Gastrocnemius medialis (tissue), 4 donors: ENCODE data around the gene CTXN3. TPM values are rescaled to one million over a fixed set of nuclear protein-coding genes. Genes with fewer than 3 reads are reported as not detected.

Experiments used
- ATAC-seq, 2 donors: fragments of 150-250 bp; one replicate each; pipeline ENCODE4 v1.9.1; 2016
- DNase-seq, 2 donors: peaks; one replicate each; pipeline ENCODE4 v3.0.0-alpha.2; 2019
- H3K27ac ChIP-seq, 4 donors: fragments of 200-600 bp; sonication (generic); 1 replicate in 1 of 4; 2 replicates in 3 of 4; pipeline ENCODE4 v1.5.1; 2016 to 2018; ENCODE audit warnings: mild to moderate bottlenecking in 2 of 4, moderate library complexity in 1 of 4
- H3K27me3 ChIP-seq, 3 donors: fragments of 200-600 bp; sonication (generic) in 2 of 3; 1 replicate in 1 of 3; 2 replicates in 2 of 3; pipeline versions ENCODE4 v1.5.1 to v1.6.0; 2016 to 2019; ENCODE audit warnings: mild to moderate bottlenecking in 1 of 3, moderate library complexity in 1 of 3
- H3K36me3 ChIP-seq, 2 donors: fragments of 200-600 bp; sonication (generic) in 1 of 2; one replicate each; pipeline ENCODE4 v1.5.1; 2017 to 2018
- H3K4me1 ChIP-seq, 2 donors: fragments of 200-600 bp; sonication (generic) in 1 of 2; one replicate each; pipeline ENCODE4 v1.5.1; 2016 to 2017; ENCODE audit warnings: mild to moderate bottlenecking in 2 of 2
- H3K4me3 ChIP-seq, 4 donors: fragments of 200-600 bp; sonication (generic) in 3 of 4; 1 replicate in 1 of 4; 2 replicates in 3 of 4; pipeline ENCODE4 v1.5.1; 2016 to 2019; ENCODE audit warnings: mild to moderate bottlenecking in 2 of 4
- H3K9me3 ChIP-seq, 3 donors: fragments of 200-600 bp; sonication (generic) in 2 of 3; 1 replicate in 1 of 3; 2 replicates in 2 of 3; pipeline ENCODE4 v1.5.1; 2016 to 2019
- POLR2A ChIP-seq, 2 donors: fragments of 450-650 bp; IDR thresholded peaks; one replicate each; pipeline ENCODE4 v1.6.1; 2017; ENCODE audit warnings: antibody characterized with exemption in 2 of 2, mild to moderate bottlenecking in 2 of 2, moderate library complexity in 2 of 2
- in situ Hi-C, 4 donors: fragments of 200-750 bp; cut with MboI; loops; one replicate each; pipeline versions ENCODE4 v1.15.0 to v1.8.0; 2017; ENCODE audit warnings: low sequenced_read_pairs in 4 of 4
- intact Hi-C: fragments of 100-400 bp; cut with DNase I; formaldehyde crosslinking; loops from one replicate; pipeline ENCODE4 v1.15.1; 2023; ENCODE audit warnings: low total_unique reads
- total RNA-seq, 4 donors: library from RNA; depleted of rRNA; stranded (reverse); fragments of >200 nt; gene quantifications; one replicate each; pipeline versions ENCODE4 v1.1.0 to v1.2.3, GENCODE V29; 2016
- TF ChIP-seq, protein P1 (sequence below), 5 experiments: fragments of 450-650 bp in 3 of 5; fragments of 200-600 bp in 2 of 5; sonication (generic) in 2 of 5; IDR thresholded peaks in 4 of 5; conservative IDR thresholded peaks in 1 of 5; 1 replicate in 4 of 5; 2 replicates in 1 of 5; pipeline ENCODE4 v1.5.1; 2016 to 2019; ENCODE audit warnings: antibody characterized with exemption in 5 of 5, mild to moderate bottlenecking in 3 of 5, moderate library complexity in 3 of 5

Gene CTXN3
- total RNA-seq, 4 donors from 2014 or later, result 0.22 TPM; not detected in 3

DNA sequence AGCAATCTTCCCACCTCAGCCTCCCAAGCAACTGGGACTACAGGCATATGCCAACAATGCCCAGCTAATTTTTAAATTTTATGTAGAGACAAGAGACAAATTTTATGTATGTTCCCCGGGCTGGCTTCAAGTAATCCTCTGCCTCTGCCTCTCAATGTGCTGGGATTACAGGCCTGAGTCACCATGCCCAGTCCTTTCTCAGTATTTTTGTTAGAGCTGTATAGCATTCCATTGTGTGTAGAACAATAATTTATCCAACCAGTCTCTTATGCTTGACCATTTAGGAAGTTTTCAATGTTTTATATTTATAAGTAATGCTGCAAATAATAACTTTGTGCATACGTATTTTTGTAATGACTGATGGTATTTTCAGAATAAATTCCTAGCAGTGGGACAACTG lies 38.9 kb upstream of the CTXN3 start:
- ATAC-seq, result no peak
- Histone ChIP-seq H3K4me3 (no peak overlapping the region), H3K4me1 (no peaks in the 10 kb centered on the region), H3K36me3 (no peaks in the 10 kb centered on the region), H3K27me3 (no peaks in the 10 kb centered on the region), H3K27ac (no peak overlapping the region), H3K9me3 (no peaks in the 10 kb centered on the region)
- intact Hi-C loops (no loop called here), in situ Hi-C loops (no loop called here)
- DNase-seq, result no peak
- TF ChIP-seq POLR2A (IDR thresholded peaks at IDR 0.05), result no peak
- TF ChIP-seq, protein P1, sequence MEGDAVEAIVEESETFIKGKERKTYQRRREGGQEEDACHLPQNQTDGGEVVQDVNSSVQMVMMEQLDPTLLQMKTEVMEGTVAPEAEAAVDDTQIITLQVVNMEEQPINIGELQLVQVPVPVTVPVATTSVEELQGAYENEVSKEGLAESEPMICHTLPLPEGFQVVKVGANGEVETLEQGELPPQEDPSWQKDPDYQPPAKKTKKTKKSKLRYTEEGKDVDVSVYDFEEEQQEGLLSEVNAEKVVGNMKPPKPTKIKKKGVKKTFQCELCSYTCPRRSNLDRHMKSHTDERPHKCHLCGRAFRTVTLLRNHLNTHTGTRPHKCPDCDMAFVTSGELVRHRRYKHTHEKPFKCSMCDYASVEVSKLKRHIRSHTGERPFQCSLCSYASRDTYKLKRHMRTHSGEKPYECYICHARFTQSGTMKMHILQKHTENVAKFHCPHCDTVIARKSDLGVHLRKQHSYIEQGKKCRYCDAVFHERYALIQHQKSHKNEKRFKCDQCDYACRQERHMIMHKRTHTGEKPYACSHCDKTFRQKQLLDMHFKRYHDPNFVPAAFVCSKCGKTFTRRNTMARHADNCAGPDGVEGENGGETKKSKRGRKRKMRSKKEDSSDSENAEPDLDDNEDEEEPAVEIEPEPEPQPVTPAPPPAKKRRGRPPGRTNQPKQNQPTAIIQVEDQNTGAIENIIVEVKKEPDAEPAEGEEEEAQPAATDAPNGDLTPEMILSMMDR (IDR thresholded peaks at IDR 0.05 in 4 of 5, conservative IDR thresholded peaks at IDR 0.05 in 1 of 5), result no peak

DNA sequence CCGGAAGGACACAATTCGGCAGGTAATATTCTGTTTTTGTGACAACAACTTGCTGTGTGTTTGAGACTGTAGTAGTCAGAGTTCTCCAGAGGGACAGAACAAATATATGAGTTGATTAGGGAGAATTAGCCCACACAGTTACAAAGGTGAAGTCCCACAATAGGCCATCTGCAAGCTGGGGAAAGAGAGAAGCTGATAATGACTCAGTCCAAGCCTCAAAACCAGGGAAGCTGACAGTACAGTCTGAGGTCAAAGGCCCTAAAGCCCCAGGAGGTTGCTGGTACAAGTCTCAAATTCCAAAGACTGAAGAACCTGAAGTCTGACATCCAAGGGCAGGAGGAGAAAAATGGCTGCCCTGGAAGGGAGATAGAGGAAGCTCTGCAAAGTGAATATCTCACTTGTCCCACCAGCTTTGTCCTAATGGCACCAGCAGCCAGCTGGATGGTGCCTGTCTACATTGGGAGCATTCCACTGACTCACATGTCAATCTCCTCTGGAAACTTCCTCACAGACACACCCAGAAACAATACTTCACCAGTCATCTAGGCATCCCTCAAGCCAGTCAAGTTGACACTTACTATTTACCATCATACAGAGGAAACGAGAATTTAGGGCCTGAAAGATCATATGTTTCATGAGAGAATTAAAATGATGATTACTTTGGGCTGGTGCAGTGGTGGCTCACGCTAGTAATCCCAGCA lies 36.3 kb upstream of the CTXN3 start:
- TF ChIP-seq POLR2A (IDR thresholded peaks at IDR 0.05), result no peak
- TF ChIP-seq, protein P1 (IDR thresholded peaks at IDR 0.05 in 4 of 5, conservative IDR thresholded peaks at IDR 0.05 in 1 of 5), result no peak
- Histone ChIP-seq H3K36me3 (no peaks in the 10 kb centered on the region), H3K27ac (no peak overlapping the region), H3K4me1 (no peaks in the 10 kb centered on the region), H3K9me3 (no peaks in the 10 kb centered on the region), H3K4me3 (no peak overlapping the region), H3K27me3 (no peaks in the 10 kb centered on the region)
- no peak for ATAC-seq
- intact Hi-C loops, result no loop called here
- DNase-seq, result no peak
- in situ Hi-C loops, result no loop called here

DNA sequence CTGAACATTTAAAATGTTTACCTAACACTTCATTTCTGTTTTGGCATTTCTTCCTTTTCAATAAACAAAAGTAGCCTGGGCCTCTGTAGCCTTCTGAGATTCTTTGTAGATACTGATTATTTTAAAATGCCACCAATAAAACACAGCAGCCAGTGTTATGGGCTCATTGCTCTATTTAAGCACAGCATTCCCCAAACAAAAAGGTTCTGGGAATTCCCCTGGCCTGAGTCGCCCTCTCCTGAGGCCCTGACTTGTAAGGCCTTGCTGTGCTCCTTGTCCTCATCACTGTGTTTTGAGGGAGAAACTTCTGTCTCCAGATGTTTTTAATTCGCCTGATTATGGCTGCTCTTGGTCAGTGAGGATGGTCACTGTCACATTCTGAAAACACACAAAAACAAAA lies 33.0 kb upstream of the CTXN3 start:
- DNase-seq, result no peak
- H3K27ac ChIP-seq, result no peak overlapping the region
- TF ChIP-seq POLR2A (IDR thresholded peaks at IDR 0.05), result no peak
- TF ChIP-seq, protein P1 (IDR thresholded peaks at IDR 0.05 in 4 of 5, conservative IDR thresholded peaks at IDR 0.05 in 1 of 5), result no peak
- H3K36me3 ChIP-seq, result no peaks in the 10 kb centered on the region
- ATAC-seq, result no peak
- H3K27me3 ChIP-seq, result no peaks in the 10 kb centered on the region
- no peaks in the 10 kb centered on the region for H3K9me3 ChIP-seq
- intact Hi-C loops, result no loop called here
- in situ Hi-C loops, result no loop called here
- no peaks in the 10 kb centered on the region for H3K4me1 ChIP-seq
- H3K4me3 ChIP-seq, result no peak overlapping the region

DNA sequence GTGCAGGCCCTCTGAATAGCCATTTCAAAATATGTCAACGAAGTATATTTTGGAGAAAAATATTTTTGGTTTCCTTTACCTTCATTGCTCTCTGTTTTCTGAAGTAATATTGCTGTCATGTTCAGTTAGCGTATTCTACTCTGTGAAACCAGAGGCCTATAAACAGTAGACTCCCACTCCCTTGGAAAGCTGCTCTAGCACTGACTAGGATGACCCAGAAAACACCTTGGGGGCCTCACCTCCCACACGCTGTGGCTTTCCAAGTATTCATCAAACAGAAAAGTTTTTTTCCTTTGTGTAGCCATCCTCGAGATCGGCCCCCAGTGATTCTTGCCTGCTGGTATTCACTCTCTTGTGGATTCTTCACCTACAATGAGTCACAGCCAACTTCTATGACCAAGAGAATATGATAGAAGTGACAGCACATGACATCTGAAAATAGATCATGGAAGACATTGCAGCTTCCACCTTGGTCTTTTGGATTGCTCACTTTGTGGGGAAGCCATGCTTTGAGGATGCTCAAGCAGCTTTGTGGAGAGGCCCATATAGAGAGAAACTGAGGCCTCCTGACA lies 28.9 kb upstream of the CTXN3 start:
- DNase-seq (no peak), ATAC-seq (no peak)
- Histone ChIP-seq H3K27me3 (no peaks in the 10 kb centered on the region), H3K27ac (no peak overlapping the region), H3K36me3 (no peaks in the 10 kb centered on the region), H3K4me1 (no peaks in the 10 kb centered on the region), H3K9me3 (no peaks in the 10 kb centered on the region), H3K4me3 (no peak overlapping the region)
- no peak for TF ChIP-seq POLR2A (IDR thresholded peaks at IDR 0.05)
- TF ChIP-seq, protein P1 (IDR thresholded peaks at IDR 0.05 in 4 of 5, conservative IDR thresholded peaks at IDR 0.05 in 1 of 5), result no peak
- in situ Hi-C loops, result no loop called here
- intact Hi-C loops, result no loop called here
